Astrocyte (in vitro differentiated cells and primary cell): ENCODE measurements around the gene IL27RA. TPM values are rescaled to one million over a fixed set of nuclear protein-coding genes. Genes with fewer than 3 reads are reported as not detected.
"Not testable (repeated sequence)": the region's sequence is repeated elsewhere in the genome, so short reads cannot be mapped to it uniquely, and the experiment has no call there.

Experiments
- DNase-seq: peaks from one replicate; pipeline ENCODE4 v3.0.0-alpha.2; 2010; ENCODE audit warnings: low read depth
- FAIRE-seq: peaks from 2 replicates; lab custom pipeline; 2011; peaks lifted over from hg19 to GRCh38; lab: Jason Lieb, UNC
- H2AFZ ChIP-seq: 2 replicates; pipeline ENCODE4 v1.6.0; 2012; ENCODE audit warnings: low read depth, low read length, inconsistent platforms
- H3K27ac ChIP-seq: 2 replicates; pipeline ENCODE4 v1.5.1; 2011; ENCODE audit warnings: low read depth, low read length, inconsistent platforms
- H3K27me3 ChIP-seq: 2 replicates; pipeline ENCODE4 v1.6.0; 2011; ENCODE audit warnings: low read length, inconsistent platforms; ENCODE audit not compliant: insufficient read depth
- H3K36me3 ChIP-seq: 2 replicates; pipeline ENCODE4 v1.5.1; 2011; ENCODE audit warnings: low read length, inconsistent platforms; ENCODE audit not compliant: insufficient read depth
- H3K4me1 ChIP-seq: 2 replicates; pipeline ENCODE4 v1.5.1; 2011; ENCODE audit warnings: low read length, inconsistent platforms; ENCODE audit not compliant: insufficient read depth
- H3K4me2 ChIP-seq: 2 replicates; pipeline ENCODE4 v1.6.0; 2012; ENCODE audit warnings: low read length, inconsistent platforms
- H3K4me3 ChIP-seq: 2 replicates; pipeline ENCODE4 v1.5.1; 2011; ENCODE audit warnings: low read depth, mild to moderate bottlenecking, low read length, inconsistent platforms; ENCODE audit not compliant: insufficient read depth
- H3K79me2 ChIP-seq: 2 replicates; pipeline ENCODE4 v1.6.0; 2012; ENCODE audit warnings: mild to moderate bottlenecking, low read length, inconsistent platforms; ENCODE audit not compliant: insufficient read depth
- H3K9ac ChIP-seq: 2 replicates; pipeline ENCODE4 v1.6.0; 2012; ENCODE audit warnings: mild to moderate bottlenecking, low read length, inconsistent platforms
- H3K9me3 ChIP-seq: 2 replicates; pipeline ENCODE4 v1.5.1; 2012; ENCODE audit warnings: low read depth, mild to moderate bottlenecking, low read length, inconsistent platforms; ENCODE audit not compliant: insufficient read depth
- H4K20me1 ChIP-seq: 2 replicates; pipeline ENCODE4 v1.6.0; 2012; ENCODE audit warnings: low read length, inconsistent platforms; ENCODE audit not compliant: insufficient read depth
- H3K27ac Mint-ChIP-seq: one replicate; pipeline ENCODE4 v1.8.0; 2021; ENCODE audit warnings: mild to moderate bottlenecking, mixed read lengths; ENCODE audit not compliant: unreplicated experiment
- H3K27me3 Mint-ChIP-seq: one replicate; pipeline ENCODE4 v1.8.0; 2021; ENCODE audit warnings: low read depth, mixed read lengths; ENCODE audit not compliant: unreplicated experiment
- H3K36me3 Mint-ChIP-seq: one replicate; pipeline ENCODE4 v1.8.0; 2021; ENCODE audit warnings: low read depth, mixed read lengths; ENCODE audit not compliant: unreplicated experiment
- H3K4me1 Mint-ChIP-seq: one replicate; pipeline ENCODE4 v1.8.0; 2021; ENCODE audit warnings: low read depth, mixed read lengths; ENCODE audit not compliant: unreplicated experiment
- H3K4me3 Mint-ChIP-seq: one replicate; pipeline ENCODE4 v1.8.0; 2021; ENCODE audit warnings: mild to moderate bottlenecking, moderate library complexity, mixed read lengths; ENCODE audit not compliant: unreplicated experiment
- H3K9me3 Mint-ChIP-seq: one replicate; pipeline ENCODE4 v1.8.0; 2021; ENCODE audit warnings: mild to moderate bottlenecking, mixed read lengths; ENCODE audit not compliant: unreplicated experiment
- CTCF ChIP-seq: IDR thresholded peaks from 2 replicates; pipeline ENCODE4 v1.5.1; 2011; ENCODE audit warnings: low read depth, mild to moderate bottlenecking, inconsistent platforms, low read length, moderate library complexity; ENCODE audit not compliant: insufficient read depth
- EZH2 ChIP-seq: IDR thresholded peaks from 2 replicates; pipeline ENCODE4 v1.6.1; 2012; ENCODE audit warnings: mild to moderate bottlenecking, low read length, inconsistent platforms; ENCODE audit not compliant: insufficient read depth
- total RNA-seq: library from RNA; stranded (reverse); gene quantifications from 2 replicates; pipeline ENCODE4 v1.2.1, GENCODE V29; 2021

Gene IL27RA
- total RNA-seq, 1 donor from 2014 or later, result 5.7 TPM

- Mint-ChIP-seq H3K27me3 (no peaks in the 10 kb centered on the region), H3K36me3 (peaks cover 10% of the 10 kb centered on the region), H3K9me3 (no peaks in the 10 kb centered on the region), H3K4me3 (no peak overlapping the region), H3K27ac (no peak overlapping the region), H3K4me1 (no peaks in the 10 kb centered on the region)
- H3K36me3 ChIP-seq, result no peaks in the 10 kb centered on the region
- FAIRE-seq (no peak), DNase-seq (no peak)
- H3K79me2 ChIP-seq, result no peaks in the 10 kb centered on the region
- peaks cover 6% of the 10 kb centered on the region for H3K9me3 ChIP-seq
- TF ChIP-seq CTCF, result peak; percentile 68
- TF ChIP-seq EZH2, result no peak
- no peak overlapping the region for H3K4me3 ChIP-seq
- H3K4me1 ChIP-seq, result no peaks in the 10 kb centered on the region
- H3K9ac ChIP-seq, result no peak overlapping the region
- H3K27ac ChIP-seq, result no peak overlapping the region
- H3K27me3 ChIP-seq, result no peaks in the 10 kb centered on the region
- no peak overlapping the region for H3K4me2 ChIP-seq
- no peak overlapping the region for H2AFZ ChIP-seq
- no peaks in the 10 kb centered on the region for H4K20me1 ChIP-seq
Observed at GRCh38 chr19:14048443-14049153, 17.0 kb downstream of the IL27RA start.

- H3K4me2 ChIP-seq, result no peak overlapping the region
- H3K9ac ChIP-seq, result no peak overlapping the region
Observed at GRCh38 chr19:14050512-14050911, 18.9 kb downstream of the IL27RA start.

GRCh38 chr19:14050961-14051360 is 19.4 kb downstream of the IL27RA start:
- not testable (repeated sequence) for H3K9ac ChIP-seq, H2AFZ ChIP-seq, H3K27ac ChIP-seq, H3K79me2 ChIP-seq, H3K4me3 Mint-ChIP-seq, H4K20me1 ChIP-seq, DNase-seq, H3K4me1 ChIP-seq, FAIRE-seq, H3K9me3 ChIP-seq, H3K27ac Mint-ChIP-seq, H3K36me3 Mint-ChIP-seq, H3K4me1 Mint-ChIP-seq, H3K36me3 ChIP-seq, H3K4me2 ChIP-seq, H3K27me3 ChIP-seq, H3K9me3 Mint-ChIP-seq, H3K4me3 ChIP-seq
- peaks cover 16% of the 10 kb centered on the region for H3K27me3 Mint-ChIP-seq

More at GRCh38 chr19:14050512-14050911, 18.9 kb downstream of the IL27RA start:
- FAIRE-seq (no peak), DNase-seq (no peak)
- Mint-ChIP-seq H3K27ac (no peak overlapping the region), H3K4me1 (no peaks in the 10 kb centered on the region), H3K9me3 (peaks cover under 1% of the 10 kb centered on the region), H3K27me3 (peaks cover 15% of the 10 kb centered on the region), H3K4me3 (no peak overlapping the region), H3K36me3 (peaks cover 10% of the 10 kb centered on the region)
- Histone ChIP-seq H3K27me3 (no peaks in the 10 kb centered on the region), H3K9me3 (peaks cover 6% of the 10 kb centered on the region), H3K4me3 (no peak overlapping the region), H2AFZ (no peak overlapping the region), H4K20me1 (no peaks in the 10 kb centered on the region), H3K36me3 (no peaks in the 10 kb centered on the region), H3K79me2 (no peaks in the 10 kb centered on the region), H3K4me1 (no peaks in the 10 kb centered on the region), H3K27ac (no peak overlapping the region)
- TF ChIP-seq CTCF, result no peak
- TF ChIP-seq EZH2, result no peak
